Erythroblast (primary cell): ENCODE measurements around the gene CEACAM18.

Experiments used
- GATA1 ChIP-seq: IDR thresholded peaks from 2 replicates; pipeline ENCODE4 v1.6.1; 2011; ENCODE audit warnings: low read depth, mild to moderate bottlenecking, control low read depth, low read length, moderate library complexity
- POLR2A ChIP-seq: IDR thresholded peaks from 2 replicates; pipeline ENCODE4 v1.6.1; 2011; ENCODE audit warnings: mild to moderate bottlenecking, low read length

- TF ChIP-seq POLR2A (no peak), GATA1 (no peak)
These were observed 47.2 kb upstream of the CEACAM18 start for GRCh38 chr19:51431124-51431523.
